ENCODE measurements around the gene GLDN. TPM values are rescaled to one million over a fixed set of nuclear protein-coding genes. Genes with fewer than 3 reads are reported as not detected.

GLDN gene
- total RNA-seq, 2 donors from 2014 or later, result not detected

GRCh38 chr15:51318382-51319150 lies 22.9 kb upstream of the GLDN start:
- no peaks in the 10 kb centered on the region for H3K9me3 Mint-ChIP-seq
- DNase-seq (ENCODE audit: low spot score in 2 of 2), result no peak
- ATAC-seq, result no peak
- no peaks in the 10 kb centered on the region for H3K36me3 Mint-ChIP-seq
- no peak overlapping the region for H3K27ac Mint-ChIP-seq

GRCh38 chr15:51319539-51319938 lies 21.9 kb upstream of the GLDN start:
- ATAC-seq (no peak), DNase-seq (ENCODE audit: low spot score in 2 of 2) (no peak)
- no peaks in the 10 kb centered on the region for H3K9me3 Mint-ChIP-seq

GRCh38 chr15:51320843-51321242 lies 20.6 kb upstream of the GLDN start:
- no peaks in the 10 kb centered on the region for H3K36me3 Mint-ChIP-seq
- no peak for DNase-seq (ENCODE audit: low spot score in 2 of 2)
- ATAC-seq, result no peak
- H3K9me3 Mint-ChIP-seq, result no peaks in the 10 kb centered on the region
- no peak overlapping the region for H3K27ac Mint-ChIP-seq

More at GRCh38 chr15:51319539-51319938, 21.9 kb upstream of the GLDN start:
- Mint-ChIP-seq H3K27ac (no peak overlapping the region), H3K36me3 (no peaks in the 10 kb centered on the region)

- DNase-seq (ENCODE audit: low spot score in 2 of 2) (no peak), ATAC-seq (no peak)
- Mint-ChIP-seq H3K27ac (peak overlapping the region in 1 of 2 donors; percentile 34), H3K36me3 (no peaks in the 10 kb centered on the region), H3K9me3 (no peaks in the 10 kb centered on the region)
Measured at GRCh38 chr15:51321316-51321715, 20.1 kb upstream of the GLDN start.

GRCh38 chr15:51322621-51323296 lies 18.7 kb upstream of the GLDN start:
- no peak for ATAC-seq

GRCh38 chr15:51323749-51324148 lies 17.7 kb upstream of the GLDN start:
- H3K27ac Mint-ChIP-seq, result no peak overlapping the region
- ATAC-seq, result no peak
- no peaks in the 10 kb centered on the region for H3K36me3 Mint-ChIP-seq
- DNase-seq (ENCODE audit: low spot score in 2 of 2), result no peak
- H3K9me3 Mint-ChIP-seq, result no peaks in the 10 kb centered on the region

More at GRCh38 chr15:51322621-51323296, 18.7 kb upstream of the GLDN start:
- DNase-seq (ENCODE audit: low spot score in 2 of 2), result no peak
- H3K27ac Mint-ChIP-seq, result no peak overlapping the region
- H3K9me3 Mint-ChIP-seq, result no peaks in the 10 kb centered on the region
- H3K36me3 Mint-ChIP-seq, result no peaks in the 10 kb centered on the region

- no peak for DNase-seq (ENCODE audit: low spot score in 2 of 2)
- no peaks in the 10 kb centered on the region for H3K36me3 Mint-ChIP-seq
- no peak overlapping the region for H3K27ac Mint-ChIP-seq
- no peak for ATAC-seq
- H3K9me3 Mint-ChIP-seq, result no peaks in the 10 kb centered on the region
Measured at GRCh38 chr15:51325167-51325566, 16.3 kb upstream of the GLDN start.

GRCh38 chr15:51327081-51327480 lies 14.4 kb upstream of the GLDN start:
- ATAC-seq, result no peak
- DNase-seq (ENCODE audit: low spot score in 2 of 2), result no peak
- H3K27ac Mint-ChIP-seq, result no peak overlapping the region
- no peaks in the 10 kb centered on the region for H3K9me3 Mint-ChIP-seq
- no peaks in the 10 kb centered on the region for H3K36me3 Mint-ChIP-seq

- no peaks in the 10 kb centered on the region for H3K36me3 Mint-ChIP-seq
- no peak for DNase-seq (ENCODE audit: low spot score in 2 of 2)
- H3K9me3 Mint-ChIP-seq, result no peaks in the 10 kb centered on the region
- H3K27ac Mint-ChIP-seq, result no peak overlapping the region
- ATAC-seq, result no peak
Measured at GRCh38 chr15:51328926-51329325, 12.5 kb upstream of the GLDN start.

GRCh38 chr15:51331141-51331540 lies 10.3 kb upstream of the GLDN start:
- DNase-seq (ENCODE audit: low spot score in 2 of 2) (no peak), ATAC-seq (no peak)
- no peaks in the 10 kb centered on the region for H3K36me3 Mint-ChIP-seq

GRCh38 chr15:51332206-51333147 lies 9.0 kb upstream of the GLDN start:
- no peaks in the 10 kb centered on the region for H3K9me3 Mint-ChIP-seq
- H3K27ac Mint-ChIP-seq, result no peak overlapping the region
- H3K36me3 Mint-ChIP-seq, result no peaks in the 10 kb centered on the region
- no peak for ATAC-seq
- no peak for DNase-seq (ENCODE audit: low spot score in 2 of 2)

More at GRCh38 chr15:51331141-51331540, 10.3 kb upstream of the GLDN start:
- no peaks in the 10 kb centered on the region for H3K9me3 Mint-ChIP-seq
- H3K27ac Mint-ChIP-seq, result no peak overlapping the region

GRCh38 chr15:51333571-51333970 lies 7.9 kb upstream of the GLDN start:
- no peak overlapping the region for H3K27ac Mint-ChIP-seq
- no peak for ATAC-seq
- no peak for DNase-seq (ENCODE audit: low spot score in 2 of 2)
- H3K36me3 Mint-ChIP-seq, result no peaks in the 10 kb centered on the region
- H3K9me3 Mint-ChIP-seq, result no peaks in the 10 kb centered on the region

GRCh38 chr15:51334011-51334451 lies 7.4 kb upstream of the GLDN start:
- no peaks in the 10 kb centered on the region for H3K9me3 Mint-ChIP-seq
- DNase-seq (ENCODE audit: low spot score in 2 of 2) (no peak), ATAC-seq (no peak)
- no peak overlapping the region for H3K27ac Mint-ChIP-seq
- no peaks in the 10 kb centered on the region for H3K36me3 Mint-ChIP-seq

GRCh38 chr15:51335087-51335486 lies 6.4 kb upstream of the GLDN start:
- no peak for DNase-seq (ENCODE audit: low spot score in 2 of 2)
- no peak overlapping the region for H3K27ac Mint-ChIP-seq
- no peaks in the 10 kb centered on the region for H3K9me3 Mint-ChIP-seq
- ATAC-seq, result no peak
- no peaks in the 10 kb centered on the region for H3K36me3 Mint-ChIP-seq

- Mint-ChIP-seq H3K36me3 (no peaks in the 10 kb centered on the region), H3K27ac (no peak overlapping the region), H3K9me3 (no peaks in the 10 kb centered on the region)
- ATAC-seq (no peak), DNase-seq (ENCODE audit: low spot score in 2 of 2) (no peak)
Measured at GRCh38 chr15:51335538-51336410, 5.7 kb upstream of the GLDN start.

GRCh38 chr15:51338496-51338895 lies 3.0 kb upstream of the GLDN start, which contains the start of gene CYP19A1:
Gene CYP19A1, minus strand, starts transcription at chr15:51338596. Its CDS starts 95,684 bp downstream, at chr15:51242912.
- no peak for ATAC-seq
- H3K27ac Mint-ChIP-seq, result no peak within 1 kb of the TSS

More at GRCh38 chr15:51338496-51338895, 3.0 kb upstream of the GLDN start, which contains the start of gene CYP19A1:
- Mint-ChIP-seq H3K36me3 (no peaks in the 10 kb centered on the region), H3K9me3 (no peaks in the 10 kb centered on the region)
- DNase-seq (ENCODE audit: low spot score in 2 of 2), result no peak

All from activated naive CD4-positive, alpha-beta T cell treated with anti-CD3 and anti-CD28 coated beads, Interleukin-2, amount 50 U/mL, for 72 hours (primary cell).